B cell (primary cell): ENCODE measurements around the gene CYP8B1.

Experiments
- EZH2 ChIP-seq: IDR thresholded peaks from 2 replicates; pipeline ENCODE4 v1.6.1; 2012; ENCODE audit warnings: borderline replicate concordance, low read depth, mild to moderate bottlenecking, moderate library complexity, low read length; ENCODE audit not compliant: insufficient read depth, poor library complexity, severe bottlenecking
- TF ChIP-seq, protein P1 (sequence below): fragments of 200-600 bp; IDR thresholded peaks from one replicate; pipeline ENCODE4 v1.8.0; 2022; ENCODE audit warnings: antibody characterized with exemption, mild to moderate bottlenecking

DNA sequence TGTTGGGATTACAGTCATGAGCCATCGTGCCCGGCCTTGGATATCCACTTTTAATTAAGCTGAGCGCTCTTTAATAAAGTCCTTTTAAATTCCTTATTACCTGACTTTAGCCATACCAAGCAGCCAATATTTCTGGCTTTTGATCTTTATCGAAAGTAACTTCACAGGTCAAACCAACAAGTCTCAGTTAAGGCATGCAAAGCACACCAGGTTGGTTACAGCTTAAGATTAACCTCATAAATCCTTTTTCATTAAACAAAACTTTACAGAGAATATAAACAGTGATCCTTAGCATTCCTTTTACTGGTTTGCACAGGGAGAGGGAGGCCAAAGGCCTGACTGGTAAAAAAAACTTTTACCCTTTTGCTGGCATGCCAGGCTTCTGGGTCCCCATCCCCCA is 47.9 kb upstream of the CYP8B1 start:
- no peak for TF ChIP-seq EZH2
- TF ChIP-seq, protein P1, sequence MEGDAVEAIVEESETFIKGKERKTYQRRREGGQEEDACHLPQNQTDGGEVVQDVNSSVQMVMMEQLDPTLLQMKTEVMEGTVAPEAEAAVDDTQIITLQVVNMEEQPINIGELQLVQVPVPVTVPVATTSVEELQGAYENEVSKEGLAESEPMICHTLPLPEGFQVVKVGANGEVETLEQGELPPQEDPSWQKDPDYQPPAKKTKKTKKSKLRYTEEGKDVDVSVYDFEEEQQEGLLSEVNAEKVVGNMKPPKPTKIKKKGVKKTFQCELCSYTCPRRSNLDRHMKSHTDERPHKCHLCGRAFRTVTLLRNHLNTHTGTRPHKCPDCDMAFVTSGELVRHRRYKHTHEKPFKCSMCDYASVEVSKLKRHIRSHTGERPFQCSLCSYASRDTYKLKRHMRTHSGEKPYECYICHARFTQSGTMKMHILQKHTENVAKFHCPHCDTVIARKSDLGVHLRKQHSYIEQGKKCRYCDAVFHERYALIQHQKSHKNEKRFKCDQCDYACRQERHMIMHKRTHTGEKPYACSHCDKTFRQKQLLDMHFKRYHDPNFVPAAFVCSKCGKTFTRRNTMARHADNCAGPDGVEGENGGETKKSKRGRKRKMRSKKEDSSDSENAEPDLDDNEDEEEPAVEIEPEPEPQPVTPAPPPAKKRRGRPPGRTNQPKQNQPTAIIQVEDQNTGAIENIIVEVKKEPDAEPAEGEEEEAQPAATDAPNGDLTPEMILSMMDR: no peak
